BJ (cell line): ENCODE data around the gene TMEM63B. TPM values are rescaled to one million over a fixed set of nuclear protein-coding genes. Genes with fewer than 3 reads are reported as not detected.

Source experiments
- CTCF ChIA-PET: fragments of 350-600 bp; formaldehyde crosslinking; extraction: SDS; loops from one replicate; lab custom pipeline; 2021; ENCODE audit warnings: antibody characterized with exemption, inconsistent platforms; lab: Yijun Ruan, JAX
- POLR2A ChIA-PET: fragments of 300-600 bp; sonication (Branson Sonifier 250); formaldehyde crosslinking; extraction: SDS; loops from one replicate; lab custom pipeline; 2021; ENCODE audit warnings: antibody characterized with exemption; lab: Charles Lee
- DNase-seq: peaks from one replicate; pipeline ENCODE4 v3.0.0-alpha.2; 2011; ENCODE audit warnings: low read depth
- H3K27me3 ChIP-seq: 2 replicates; pipeline ENCODE4 v1.6.0; 2011; ENCODE audit warnings: low read length; ENCODE audit not compliant: control insufficient read depth, insufficient read depth
- H3K36me3 ChIP-seq: 2 replicates; pipeline ENCODE4 v1.5.1; 2011; ENCODE audit warnings: low read length; ENCODE audit not compliant: control insufficient read depth, insufficient read depth
- H3K4me3 ChIP-seq: 2 replicates; pipeline ENCODE4 v1.5.1; 2011; ENCODE audit warnings: low read depth, mild to moderate bottlenecking, control low read depth, low read length
- polyA plus RNA-seq: library from polyadenylated mRNA; depleted of rRNA; stranded (reverse); fragments of >200 nt; gene quantifications from 2 replicates; pipeline ENCODE4 v1.2.3, GENCODE V29; 2011
- TF ChIP-seq, protein P1 (sequence below): IDR thresholded peaks from 2 replicates; pipeline ENCODE4 v1.5.1; 2011; ENCODE audit warnings: low read depth, mild to moderate bottlenecking, control low read depth, inconsistent platforms, low read length, moderate library complexity; ENCODE audit not compliant: insufficient read depth

The TMEM63B gene
- polyA plus RNA-seq, 1 experiment = 56.5 TPM

DNA sequence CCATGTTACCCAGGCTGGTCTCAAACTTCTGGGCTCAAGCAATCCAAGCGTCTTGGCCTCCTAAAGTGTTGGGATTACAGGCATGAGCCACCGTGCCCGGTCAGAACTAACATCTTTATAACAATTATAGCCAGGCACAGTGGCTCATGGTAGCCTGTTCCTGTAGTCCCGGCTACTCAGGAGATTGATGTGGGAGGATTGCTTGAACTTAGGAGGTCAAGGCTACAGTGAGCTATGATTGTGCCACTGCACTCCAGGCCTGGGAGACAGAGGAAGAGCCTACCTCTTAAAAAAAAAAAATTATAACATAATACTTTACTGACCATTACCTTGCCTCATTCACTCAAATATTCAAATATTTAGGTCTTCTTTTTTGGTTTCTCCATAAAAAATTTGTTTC lies 72.5 kb downstream of the TMEM63B start:
- Histone ChIP-seq H3K36me3 (no peaks in the 10 kb centered on the region), H3K4me3 (no peak overlapping the region), H3K27me3 (peaks cover 9% of the 10 kb centered on the region)
- ChIA-PET POLR2A (no interaction called here), CTCF (interaction anchor here (1.1 to 1.8 kb wide), 2 partner anchors 22 to 35 kb away, joined by 6 to 7 read pairs; no protein-coding TSS in a partner anchor)
- TF ChIP-seq, protein P1, sequence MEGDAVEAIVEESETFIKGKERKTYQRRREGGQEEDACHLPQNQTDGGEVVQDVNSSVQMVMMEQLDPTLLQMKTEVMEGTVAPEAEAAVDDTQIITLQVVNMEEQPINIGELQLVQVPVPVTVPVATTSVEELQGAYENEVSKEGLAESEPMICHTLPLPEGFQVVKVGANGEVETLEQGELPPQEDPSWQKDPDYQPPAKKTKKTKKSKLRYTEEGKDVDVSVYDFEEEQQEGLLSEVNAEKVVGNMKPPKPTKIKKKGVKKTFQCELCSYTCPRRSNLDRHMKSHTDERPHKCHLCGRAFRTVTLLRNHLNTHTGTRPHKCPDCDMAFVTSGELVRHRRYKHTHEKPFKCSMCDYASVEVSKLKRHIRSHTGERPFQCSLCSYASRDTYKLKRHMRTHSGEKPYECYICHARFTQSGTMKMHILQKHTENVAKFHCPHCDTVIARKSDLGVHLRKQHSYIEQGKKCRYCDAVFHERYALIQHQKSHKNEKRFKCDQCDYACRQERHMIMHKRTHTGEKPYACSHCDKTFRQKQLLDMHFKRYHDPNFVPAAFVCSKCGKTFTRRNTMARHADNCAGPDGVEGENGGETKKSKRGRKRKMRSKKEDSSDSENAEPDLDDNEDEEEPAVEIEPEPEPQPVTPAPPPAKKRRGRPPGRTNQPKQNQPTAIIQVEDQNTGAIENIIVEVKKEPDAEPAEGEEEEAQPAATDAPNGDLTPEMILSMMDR = no peak
- DNase-seq = no peak

DNA sequence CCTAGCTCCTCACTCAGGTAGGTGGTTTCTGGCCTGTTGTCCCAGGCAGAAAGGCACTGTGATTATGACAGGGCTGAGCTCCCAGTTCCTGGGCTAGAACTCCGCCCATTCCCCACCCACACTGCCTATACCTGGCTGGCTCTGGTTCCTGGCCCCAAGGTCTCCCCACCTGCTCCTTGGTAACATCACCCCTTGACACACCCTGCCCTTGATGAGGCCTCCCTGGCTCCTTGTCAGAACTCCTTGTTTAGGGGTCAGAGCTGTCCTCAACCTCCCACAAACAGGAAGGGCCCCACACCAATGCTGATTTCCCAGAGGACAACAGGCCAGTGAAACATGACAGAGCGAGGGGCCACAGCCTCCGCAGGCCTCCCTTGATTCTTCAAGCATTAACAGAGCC lies 73.8 kb downstream of the TMEM63B start:
- Histone ChIP-seq H3K4me3 (no peak overlapping the region), H3K36me3 (no peaks in the 10 kb centered on the region), H3K27me3 (peaks cover 6% of the 10 kb centered on the region; the same call in 1 of the 2 replicates)
- no peak for DNase-seq
- ChIA-PET CTCF (interaction anchor here (1.1 to 1.8 kb wide), 5 partner anchors 10 to 33 kb away, joined by 3 to 7 read pairs (median 4); no protein-coding TSS in a partner anchor), POLR2A (no interaction called here)
- TF ChIP-seq, protein P1 = no peak

DNA sequence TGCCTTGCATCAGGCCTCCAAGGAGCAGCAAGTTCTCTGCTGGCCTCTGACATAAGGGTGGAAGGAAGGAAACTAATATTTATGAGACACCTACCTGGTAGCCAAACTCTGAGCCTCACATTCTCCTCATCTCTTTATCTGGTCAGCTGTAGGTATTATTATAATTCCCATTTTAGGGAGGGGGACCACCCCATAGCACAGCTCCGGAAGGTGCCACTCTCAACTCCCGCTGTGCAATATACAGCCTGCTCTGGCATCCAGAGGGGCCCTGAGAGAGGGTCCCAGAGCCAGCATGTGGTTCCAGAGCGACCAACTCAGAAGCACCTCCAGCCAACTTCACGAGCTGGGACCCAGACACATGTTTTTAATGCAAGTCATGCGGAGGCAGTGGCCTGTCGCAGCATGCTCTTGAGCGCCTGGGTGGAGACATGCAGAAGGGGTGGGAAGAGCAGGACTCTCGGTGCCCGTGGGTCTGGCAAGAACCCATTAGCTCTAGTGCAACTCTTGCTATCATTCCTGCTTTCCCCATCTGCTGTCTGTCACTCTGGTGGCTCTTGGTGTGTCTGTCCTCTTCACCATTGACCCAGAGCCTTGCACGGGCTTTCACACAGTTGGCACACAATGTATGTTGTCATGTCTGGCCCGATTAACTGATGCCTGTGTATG lies 74.4 kb downstream of the TMEM63B start:
- TF ChIP-seq, protein P1 = no peak
- CTCF ChIA-PET = interaction anchor here (1.2 to 1.5 kb wide), 3 partner anchors 12 to 21 kb away, joined by 3 to 4 read pairs (median 3); partner anchors contain the start of gene SLC29A1
- no peaks in the 10 kb centered on the region for H3K36me3 ChIP-seq
- POLR2A ChIA-PET = no interaction called here
- H3K4me3 ChIP-seq = no peak overlapping the region
- no peak for DNase-seq
- peaks cover 7% of the 10 kb centered on the region; the same call in 1 of the 2 replicates for H3K27me3 ChIP-seq

DNA sequence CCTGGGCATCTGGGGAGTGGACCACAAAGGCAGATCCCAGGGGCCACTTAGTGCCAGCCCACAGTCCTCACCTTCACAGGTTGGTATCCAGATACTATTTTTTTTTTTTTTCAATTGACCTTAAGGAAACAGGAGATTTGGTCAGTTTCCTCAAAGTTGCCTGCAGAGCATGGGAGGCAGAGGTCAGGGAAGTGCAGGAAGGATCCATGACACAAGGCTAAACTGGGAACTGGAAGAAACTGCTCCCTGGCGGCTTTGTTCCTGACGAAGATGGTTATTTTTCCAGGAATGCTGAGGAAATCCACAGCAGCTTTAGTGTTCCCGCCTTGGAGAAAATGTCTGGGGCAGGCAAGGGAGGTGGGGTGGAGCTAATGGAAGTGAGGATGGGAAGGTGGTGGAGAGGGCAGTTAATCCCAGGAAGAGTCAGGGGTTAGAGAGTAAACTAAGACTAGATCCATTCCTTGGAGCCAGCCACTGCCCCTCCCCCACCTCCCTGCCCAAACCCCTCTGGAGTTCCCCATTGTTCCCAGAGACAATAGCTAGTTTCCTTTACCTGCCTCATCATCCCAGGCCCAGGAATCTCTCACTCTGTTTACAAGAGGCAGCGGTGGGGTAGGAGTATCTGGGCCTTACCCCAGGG lies 75.1 kb downstream of the TMEM63B start:
- Histone ChIP-seq H3K27me3 (peaks cover 8% of the 10 kb centered on the region; the same call in 1 of the 2 replicates), H3K36me3 (no peaks in the 10 kb centered on the region), H3K4me3 (no peak overlapping the region)
- ChIA-PET POLR2A (no interaction called here), CTCF (interaction anchor here (1.2 to 1.3 kb wide), 2 partner anchors 11 to 21 kb away, joined by 3 to 4 read pairs; partner anchors contain the start of gene SLC29A1)
- TF ChIP-seq, protein P1 = no peak
- no peak for DNase-seq
